Measurements from ENCODE around the gene TLR7.

GRCh38 chrX:12891171-12891570 lies 24.3 kb downstream of the TLR7 start:
- TF ChIP-seq EZH2 (IDR thresholded peaks at IDR 0.05; ENCODE audit: borderline replicate concordance, low read length) = no peak
- TF ChIP-seq CTCF (IDR thresholded peaks at IDR 0.05; ENCODE audit: low read length) = no peak

All from OCI-LY1 (cell line).